KMS-11 (cell line): Measurements from ENCODE around the gene NIN.

Experiments used
- H2AFZ ChIP-seq: fragments of 200-600 bp; sonication (generic); 2 replicates; pipeline ENCODE4 v1.6.1; 2016; ENCODE audit warnings: antibody characterized with exemption, mixed run types, low read depth
- H3K27ac ChIP-seq: fragments of 200-600 bp; sonication (generic); 2 replicates; pipeline ENCODE4 v1.6.1; 2016; ENCODE audit warnings: mild to moderate bottlenecking, mixed run types
- H3K27me3 ChIP-seq: fragments of 200-600 bp; sonication (generic); 2 replicates; pipeline ENCODE4 v1.6.1; 2017; ENCODE audit warnings: mild to moderate bottlenecking, low read depth, mixed run types, moderate library complexity; ENCODE audit not compliant: insufficient read depth
- H3K36me3 ChIP-seq: fragments of 200-600 bp; sonication (generic); 2 replicates; pipeline ENCODE4 v1.6.1; 2017; ENCODE audit warnings: mild to moderate bottlenecking, mixed run types; ENCODE audit not compliant: insufficient read depth
- H3K4me1 ChIP-seq: fragments of 200-600 bp; sonication (generic); 2 replicates; pipeline ENCODE4 v1.6.1; 2016; ENCODE audit warnings: mild to moderate bottlenecking, low read depth, mixed run types; ENCODE audit not compliant: poor library complexity, severe bottlenecking
- H3K4me2 ChIP-seq: fragments of 200-600 bp; sonication (generic); 2 replicates; pipeline ENCODE4 v1.7.0; 2016; ENCODE audit warnings: mild to moderate bottlenecking, mixed run types
- H3K4me3 ChIP-seq: fragments of 200-600 bp; sonication (generic); IDR thresholded peaks from 2 replicates; pipeline ENCODE4 v1.6.1; 2017; ENCODE audit warnings: low read depth, low read length, mixed read lengths; ENCODE audit not compliant: insufficient read depth
- H3K79me2 ChIP-seq: fragments of 200-600 bp; sonication (generic); 2 replicates; pipeline ENCODE4 v1.6.1; 2016; ENCODE audit warnings: low read depth, mixed run types; ENCODE audit not compliant: insufficient read depth
- H3K9ac ChIP-seq: fragments of 200-600 bp; sonication (generic); 2 replicates; pipeline ENCODE4 v1.6.1; 2016; ENCODE audit warnings: mild to moderate bottlenecking, mixed run types
- H4K20me1 ChIP-seq: fragments of 200-600 bp; sonication (generic); 2 replicates; pipeline ENCODE4 v1.6.1; 2016; ENCODE audit warnings: mild to moderate bottlenecking, mixed run types; ENCODE audit not compliant: insufficient read depth
- CTCF ChIP-seq: fragments of 200-600 bp; sonication (generic); conservative IDR thresholded peaks from 2 replicates; pipeline ENCODE4 v1.6.1; 2017; ENCODE audit warnings: low read depth, mild to moderate bottlenecking, antibody characterized with exemption, low read length, moderate library complexity, mixed read lengths

Gene NIN

GRCh38 chr14:50839048-50839447 is 8.1 kb upstream of the NIN start:
- no peak overlapping the region for H2AFZ ChIP-seq
- H3K27me3 ChIP-seq, result no peaks in the 10 kb centered on the region
- no peak overlapping the region for H3K4me3 ChIP-seq
- no peak for TF ChIP-seq CTCF
- no peaks in the 10 kb centered on the region for H3K36me3 ChIP-seq
- H3K4me1 ChIP-seq, result peaks cover 8% of the 10 kb centered on the region
- H3K79me2 ChIP-seq, result no peaks in the 10 kb centered on the region
- H3K4me2 ChIP-seq, result no peak overlapping the region
- H3K9ac ChIP-seq, result no peak overlapping the region
- H3K27ac ChIP-seq, result no peak overlapping the region
- no peaks in the 10 kb centered on the region for H4K20me1 ChIP-seq

- Histone ChIP-seq H3K79me2 (no peaks in the 10 kb centered on the region), H3K4me1 (peaks cover 8% of the 10 kb centered on the region)
These were observed 7.0 kb upstream of the NIN start for GRCh38 chr14:50837850-50838470.

GRCh38 chr14:50837271-50837670 is 6.3 kb upstream of the NIN start:
- Histone ChIP-seq H3K4me2 (no peak overlapping the region), H3K9ac (no peak overlapping the region), H3K36me3 (no peaks in the 10 kb centered on the region), H4K20me1 (no peaks in the 10 kb centered on the region), H3K4me1 (peaks cover 8% of the 10 kb centered on the region), H3K79me2 (no peaks in the 10 kb centered on the region), H3K4me3 (no peak overlapping the region), H3K27ac (no peak overlapping the region), H2AFZ (no peak overlapping the region), H3K27me3 (no peaks in the 10 kb centered on the region)
- no peak for TF ChIP-seq CTCF

More at GRCh38 chr14:50837850-50838470, 7.0 kb upstream of the NIN start:
- Histone ChIP-seq H2AFZ (no peak overlapping the region), H3K4me3 (no peak overlapping the region), H3K36me3 (no peaks in the 10 kb centered on the region), H3K4me2 (no peak overlapping the region), H3K27me3 (no peaks in the 10 kb centered on the region), H3K9ac (no peak overlapping the region), H4K20me1 (no peaks in the 10 kb centered on the region), H3K27ac (no peak overlapping the region)
- TF ChIP-seq CTCF, result no peak

GRCh38 chr14:50836515-50836914 is 5.6 kb upstream of the NIN start:
- no peak for TF ChIP-seq CTCF
- Histone ChIP-seq H3K27ac (no peak overlapping the region), H3K27me3 (no peaks in the 10 kb centered on the region), H3K36me3 (no peaks in the 10 kb centered on the region), H3K4me2 (no peak overlapping the region), H3K4me3 (no peak overlapping the region), H2AFZ (no peak overlapping the region), H3K79me2 (no peaks in the 10 kb centered on the region), H3K4me1 (peaks cover 12% of the 10 kb centered on the region), H3K9ac (no peak overlapping the region), H4K20me1 (no peaks in the 10 kb centered on the region)
